Skin of body (tissue), 2 donors: ENCODE results near the gene C19orf25. TPM values are rescaled to one million over a fixed set of nuclear protein-coding genes. Genes with fewer than 3 reads are reported as not detected.
A peak's percentile ranks its signal among the peaks of the same experiment; 100 is the strongest.
"Not testable (repeated sequence)": the region's sequence is repeated elsewhere in the genome, so short reads cannot be mapped to it uniquely, and the experiment has no call there.

Source experiments
- DNase-seq: peaks from one replicate; lab custom pipeline; 2025; lab: John Stamatoyannopoulos, UW
- total RNA-seq: library from RNA; depleted of rRNA; stranded (reverse); fragments of >200 nt; gene quantifications from one replicate; pipeline ENCODE4 v1.2.3, GENCODE V29; 2014

Gene C19orf25
- total RNA-seq, 1 donor from 2014 or later: 11.6 TPM

GRCh38 chr19:1512671-1513498 lies 33.9 kb upstream of the C19orf25 start, which contains the start of gene ADAMTSL5:
TSS of gene ADAMTSL5 (minus strand) at chr19:1513019. CDS start at chr19:1510943, 2,076 bp downstream.
- DNase-seq: peak; percentile 57

- no peak for DNase-seq
Observed at GRCh38 chr19:1511318-1512317, 32.6 kb upstream of the C19orf25 start.

- no peak for DNase-seq
Observed at GRCh38 chr19:1510807-1511206, 31.8 kb upstream of the C19orf25 start.

GRCh38 chr19:1510442-1510806 lies 31.4 kb upstream of the C19orf25 start:
- no peak for DNase-seq

- DNase-seq: no peak
Observed at GRCh38 chr19:1509602-1510441, 30.8 kb upstream of the C19orf25 start.

GRCh38 chr19:1508507-1508856 lies 29.5 kb upstream of the C19orf25 start:
- DNase-seq: no peak

GRCh38 chr19:1507763-1508506 lies 28.9 kb upstream of the C19orf25 start:
- peak; percentile 97 for DNase-seq

- no peak for DNase-seq
Observed at GRCh38 chr19:1507192-1507660, 28.2 kb upstream of the C19orf25 start.

- DNase-seq: no peak
Observed at GRCh38 chr19:1505991-1506881, 27.2 kb upstream of the C19orf25 start.

GRCh38 chr19:1505012-1505411 lies 26.0 kb upstream of the C19orf25 start:
- DNase-seq: no peak

GRCh38 chr19:1503925-1504773 lies 25.1 kb upstream of the C19orf25 start:
- DNase-seq: no peak

- no peak for DNase-seq
Observed at GRCh38 chr19:1503089-1503924, 24.3 kb upstream of the C19orf25 start.

GRCh38 chr19:1502433-1503088 lies 23.5 kb upstream of the C19orf25 start:
- DNase-seq: no peak

GRCh38 chr19:1501200-1501595 lies 22.2 kb upstream of the C19orf25 start:
- no peak for DNase-seq

GRCh38 chr19:1499231-1499630 lies 20.2 kb upstream of the C19orf25 start:
- DNase-seq: not testable (repeated sequence)

GRCh38 chr19:1497578-1498235 lies 18.7 kb upstream of the C19orf25 start:
- DNase-seq: no peak
